GM12878 (cell line): ENCODE data around the gene MORC4. TPM values are rescaled to one million over a fixed set of nuclear protein-coding genes. Genes with fewer than 3 reads are reported as not detected.

Experiments
- ATAC-seq: fragments of 200-7000 bp; cut with Tn5 transposase; 3 replicates; pipeline ENCODE4 v1.9.1; 2020; ENCODE audit warnings: mild to moderate bottlenecking, moderate library complexity
- BruUV-seq: library from RNA; stranded (reverse); fragments of 400-500 nt; replicated peaks from 2 replicates; lab custom pipeline; 2021; lab: Mats Ljungman, UMichigan
- CTCF ChIA-PET: fragments of 300-600 bp; sonication (Branson Sonifier 250); formaldehyde crosslinking; extraction: SDS; loops from one replicate; lab custom pipeline; 2021; ENCODE audit warnings: inconsistent platforms; lab: Yijun Ruan, JAX
- POLR2A ChIA-PET: fragments of 350-600 bp; formaldehyde crosslinking; extraction: SDS; loops from one replicate; lab custom pipeline; 2021; ENCODE audit warnings: inconsistent platforms; lab: Charles Lee
- RAD21 ChIA-PET: fragments of 300-600 bp; sonication (Branson Sonifier 250); formaldehyde crosslinking; loops from one replicate; lab custom pipeline; 2023; ENCODE audit warnings: antibody characterized with exemption; ENCODE audit not compliant: unreplicated experiment; lab: Charles Lee
- SMC1A ChIA-PET: fragments of 300-600 bp; sonication (Branson Sonifier 250); formaldehyde crosslinking; loops from one replicate; lab custom pipeline; 2023; ENCODE audit not compliant: unreplicated experiment, uncharacterized antibody; lab: Charles Lee
- DNase-seq: peaks from one replicate; pipeline ENCODE4 v3.0.0-alpha.2; 2011; ENCODE audit warnings: low read depth, low spot score
- FAIRE-seq: peaks from 3 replicates; lab custom pipeline; 2011; peaks lifted over from hg19 to GRCh38; lab: Jason Lieb, UNC
- H2AFZ ChIP-seq: 2 replicates; pipeline ENCODE4 v1.6.0; 2011; ENCODE audit warnings: low read depth, low read length, control low read depth; ENCODE audit not compliant: control insufficient read depth
- H3K27ac ChIP-seq: 2 replicates; pipeline ENCODE4 v1.5.1; 2011; ENCODE audit warnings: control low read depth; ENCODE audit not compliant: control insufficient read depth, insufficient read depth
- H3K27me3 ChIP-seq, 2 experiments: replicated peaks in 1 of 2; 2 replicates each; pipeline versions ENCODE4 v1.6.0 to v1.6.1; 2011; ENCODE audit warnings: low read length in 1 of 2; ENCODE audit not compliant: control insufficient read depth in 2 of 2, insufficient read depth in 2 of 2
- H3K36me3 ChIP-seq, 2 experiments: 2 replicates each; pipeline ENCODE4 v1.5.1; 2011; ENCODE audit warnings: low read length in 1 of 2; ENCODE audit not compliant: control insufficient read depth in 2 of 2, insufficient read depth in 2 of 2
- H3K4me1 ChIP-seq: 2 replicates; pipeline ENCODE4 v1.6.1; 2011; ENCODE audit warnings: mild to moderate bottlenecking, low read length, moderate library complexity, mixed read lengths; ENCODE audit not compliant: control insufficient read depth, insufficient read depth
- H3K4me2 ChIP-seq: 2 replicates; pipeline ENCODE4 v1.6.0; 2011; ENCODE audit warnings: control low read depth; ENCODE audit not compliant: control insufficient read depth, insufficient read depth
- H3K4me3 ChIP-seq: fragments of 200-600 bp; sonication (generic); 2 replicates; pipeline ENCODE4 v1.5.1; 2016
- H3K79me2 ChIP-seq: 2 replicates; pipeline ENCODE4 v1.6.0; 2011; ENCODE audit warnings: low read length; ENCODE audit not compliant: control insufficient read depth, insufficient read depth
- H3K9ac ChIP-seq: 2 replicates; pipeline ENCODE4 v1.8.0; 2011; ENCODE audit warnings: low read length, control low read depth, mixed read lengths; ENCODE audit not compliant: control insufficient read depth, insufficient read depth
- H3K9me3 ChIP-seq: replicated peaks from 3 replicates; pipeline ENCODE4 v1.5.1; 2011; ENCODE audit warnings: mild to moderate bottlenecking, low read length; ENCODE audit not compliant: control insufficient read depth, insufficient read depth
- H4K20me1 ChIP-seq: 2 replicates; pipeline ENCODE4 v1.6.0; 2011; ENCODE audit not compliant: control insufficient read depth, insufficient read depth
- BMI1 ChIP-seq: fragments of 450-650 bp; IDR thresholded peaks from 2 replicates; pipeline ENCODE4 v1.6.1; 2016; ENCODE audit warnings: mild to moderate bottlenecking, moderate library complexity, borderline replicate concordance
- CHD2 ChIP-seq: IDR thresholded peaks from 2 replicates; pipeline ENCODE4 v1.6.1; 2011; ENCODE audit warnings: low read depth, low read length, improper control_type of control experiment, borderline replicate concordance
- ETV6 ChIP-seq, 2 experiments: fragments of 450-650 bp in 1 of 2; IDR thresholded peaks in 1 of 2; conservative IDR thresholded peaks in 1 of 2; 2 replicates each; pipeline ENCODE4 v1.6.1; 2014; ENCODE audit warnings: antibody characterized with exemption in 1 of 2, borderline replicate concordance in 1 of 2, low read depth in 1 of 2, mild to moderate bottlenecking in 1 of 2, moderate library complexity in 1 of 2
- HDAC6 ChIP-seq: fragments of 200-600 bp; sonication (generic); IDR thresholded peaks from one replicate; pipeline ENCODE4 v1.8.0; 2017; ENCODE audit warnings: antibody characterized with exemption; ENCODE audit not compliant: unreplicated experiment
- HDGF ChIP-seq: fragments of 450-650 bp; IDR thresholded peaks from 2 replicates; pipeline ENCODE4 v1.6.1; 2016; ENCODE audit warnings: antibody characterized with exemption
- KLF5 ChIP-seq: fragments of 450-650 bp; IDR thresholded peaks from 2 replicates; pipeline ENCODE4 v1.6.1; 2014; ENCODE audit warnings: mild to moderate bottlenecking; ENCODE audit not compliant: partially characterized antibody
- MEF2B ChIP-seq: fragments of 450-650 bp; IDR thresholded peaks from 2 replicates; pipeline ENCODE4 v1.6.1; 2018; ENCODE audit warnings: mild to moderate bottlenecking, moderate library complexity; ENCODE audit not compliant: partially characterized antibody, poor library complexity, severe bottlenecking
- MTA2 ChIP-seq: fragments of 450-650 bp; IDR thresholded peaks from 2 replicates; pipeline ENCODE4 v1.6.1; 2016; ENCODE audit warnings: low read depth, mild to moderate bottlenecking, moderate library complexity
- MTA3 ChIP-seq: IDR thresholded peaks from 2 replicates; pipeline ENCODE4 v1.6.1; 2012; ENCODE audit warnings: low read length, inconsistent platforms, borderline replicate concordance
- NFYB ChIP-seq: IDR thresholded peaks from 2 replicates; pipeline ENCODE4 v1.6.1; 2011; ENCODE audit warnings: low read depth, mild to moderate bottlenecking, low read length, improper control_type of control experiment, moderate library complexity; ENCODE audit not compliant: insufficient read depth
- SMC3 ChIP-seq: IDR thresholded peaks from 2 replicates; pipeline ENCODE4 v1.6.1; 2011; ENCODE audit warnings: low read length, improper control_type of control experiment, borderline replicate concordance
- SREBF1 ChIP-seq: IDR thresholded peaks from 2 replicates; pipeline ENCODE4 v1.6.1; 2012; ENCODE audit warnings: mild to moderate bottlenecking, low read length
- ZNF622 ChIP-seq: fragments of 450-650 bp; IDR thresholded peaks from 2 replicates; pipeline ENCODE4 v1.6.1; 2017; ENCODE audit warnings: mild to moderate bottlenecking, inconsistent platforms
- WGBS: methylation state at CpG from one replicate; pipeline ENCODE4 v1.1.6; 2016; ENCODE audit warnings: low lambda C conversion rate; ENCODE audit not compliant: insufficient replicate concordance, insufficient coverage; ENCODE audit errors: missing lambda C conversion rate; 5-methylcytosine and 5-hydroxymethylcytosine counted together
- in situ Hi-C: fragments of 300-500 bp; cut with MboI; formaldehyde crosslinking; loops from 9 replicates; pipeline ENCODE4 v1.14.3; 2018; ENCODE audit warnings: mixed read lengths
- intact Hi-C: fragments of 100-400 bp; cut with micrococcal nuclease; formaldehyde crosslinking; loops from one replicate; pipeline ENCODE4 v1.14.2; 2022; ENCODE audit not compliant: unreplicated experiment
- polyA plus RNA-seq, 11 experiments: library from polyadenylated mRNA; depleted of rRNA in 4 of 11; unstranded in 6 of 11; stranded (reverse) in 5 of 11; fragments of >200 nt; fragmentation: Nextera tagmentation in 4 of 11; fragmentation: Illumina TruSeq in 1 of 11; extraction: Ambion mirVana in 4 of 11; extraction: Trizol in 1 of 11; gene quantifications; 1 replicate in 1 of 11; 2 replicates in 10 of 11; pipeline versions ENCODE4 v1.2.1 to v1.2.3, GENCODE V29; 2011 to 2016; ENCODE audit warnings: inconsistent platforms in 2 of 11, missing spikeins in 2 of 11, low read depth in 1 of 11
- total RNA-seq, 4 experiments: library from RNA; depleted of rRNA in 3 of 4; stranded (reverse); fragments of >200 nt in 3 of 4; fragmentation: Illumina TruSeq in 1 of 4; extraction: Trizol in 1 of 4; gene quantifications; 2 replicates each; pipeline versions ENCODE4 v1.2.1 to v1.2.3, GENCODE V29; 2013 to 2021
- TF ChIP-seq, protein P1 (sequence below): fragments of 150-350 bp; IDR thresholded peaks from 2 replicates; pipeline ENCODE4 v1.6.1; 2014; ENCODE audit warnings: mild to moderate bottlenecking, low read depth, low read length
- TF ChIP-seq, protein P2 (sequence below): fragments of 450-650 bp; IDR thresholded peaks from 2 replicates; pipeline ENCODE4 v1.6.1; 2017; ENCODE audit warnings: borderline replicate concordance

The MORC4 gene
- total and polyA plus RNA-seq, 10 of the 15 experiments (the other 5 are each of a cell fraction or from before 2014, with no cell fraction given) = 0.03 to 0.65 (median 0.26) TPM

DNA sequence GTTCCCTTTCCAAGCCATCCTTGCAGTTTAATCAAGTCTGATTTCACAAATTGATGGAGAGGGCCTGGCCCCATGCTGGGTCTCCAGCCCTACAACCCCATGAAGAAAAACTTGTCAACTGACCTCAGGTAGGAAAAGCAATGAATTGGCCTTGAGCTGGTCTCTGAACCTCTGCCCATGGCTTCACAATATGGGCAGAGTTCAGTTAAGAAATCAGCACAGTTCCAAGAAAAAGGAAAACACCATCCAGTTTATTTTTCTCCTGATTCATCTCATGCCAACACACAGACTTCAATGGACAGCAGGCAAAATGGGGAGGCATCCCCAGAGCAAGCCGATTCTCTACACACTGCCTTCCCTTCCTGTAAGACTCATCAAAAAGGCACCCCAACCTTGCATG, 100.2 kb downstream of the MORC4 start:
- SMC1A ChIA-PET = no interaction called here
- CTCF ChIA-PET = interaction anchor here (0.6 to 2.5 kb wide), 5 partner anchors 55 to 994 kb away, joined by 3 to 9 read pairs (median 3); no protein-coding TSS in a partner anchor
- intact Hi-C loops = loop anchor here (2.0 to 10.0 kb wide), 4 partner anchors 405 to 995 kb away; partner anchors contain the start of gene NCBP2L

DNA sequence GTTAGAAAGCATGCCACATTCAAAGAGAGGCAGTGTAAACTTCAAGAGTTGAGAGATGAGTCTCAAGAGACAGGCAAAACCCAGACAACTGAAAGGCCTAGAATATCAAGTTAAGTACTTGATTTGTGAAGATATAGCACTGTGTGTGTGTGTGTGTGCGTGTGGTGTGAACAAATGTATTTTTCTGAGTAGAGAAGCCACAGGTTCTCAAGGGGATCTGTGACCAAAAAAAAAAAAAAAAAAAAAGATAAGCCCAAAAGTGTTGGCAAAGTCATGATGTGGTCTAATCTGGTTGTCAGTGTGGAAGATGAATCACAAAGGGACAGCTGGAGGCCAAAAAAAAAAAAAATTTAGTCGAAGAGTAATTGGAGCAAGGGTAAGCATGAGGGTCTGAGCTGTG, 100.7 kb downstream of the MORC4 start:
- DNase-seq (no peak), ATAC-seq (no peak), FAIRE-seq (no peak)
- SMC1A ChIA-PET = interaction anchor here (0.8 to 2.2 kb wide), 4 partner anchors 22 to 878 kb away, joined by 3 to 5 read pairs (median 3); partner anchors contain the start of gene NCBP2L
- H3K9me3 ChIP-seq = no peaks in the 10 kb centered on the region
- BruUV-seq = no TSS peak
- H3K36me3 ChIP-seq = no peaks in the 10 kb centered on the region
- in situ Hi-C loops (no loop called here), intact Hi-C loops (loop anchor here (2.0 to 10.0 kb wide), 4 partner anchors 406 to 996 kb away; partner anchors contain the start of gene NCBP2L)
- H3K9ac ChIP-seq = no peak overlapping the region
- H3K27ac ChIP-seq = no peak overlapping the region
- H2AFZ ChIP-seq = no peak overlapping the region
- RAD21 ChIA-PET = interaction anchor here (1.0 to 2.3 kb wide), 3 partner anchors 16 to 61 kb away, joined by 3 to 10 read pairs (median 3); no protein-coding TSS in a partner anchor
- no peaks in the 10 kb centered on the region for H3K4me1 ChIP-seq
- CTCF ChIA-PET = interaction anchor here (0.6 to 2.5 kb wide), 19 partner anchors 10 to 997 kb away, joined by 3 to 15 read pairs (median 3); partner anchors contain the start of gene NCBP2L
- no peaks in the 10 kb centered on the region for H4K20me1 ChIP-seq
- H3K4me3 ChIP-seq = no peak overlapping the region
- POLR2A ChIA-PET = interaction anchor here (0.6 to 0.7 kb wide), 2 partner anchors 265 to 743 kb away, joined by 3 read pairs; no protein-coding TSS in a partner anchor
- no peak overlapping the region for H3K4me2 ChIP-seq
- no peaks in the 10 kb centered on the region for H3K79me2 ChIP-seq
- WGBS = 0% methylated on average over 1 of the region's 2 CpGs
- H3K27me3 ChIP-seq = no peaks in the 10 kb centered on the region
- TF ChIP-seq, protein P1, sequence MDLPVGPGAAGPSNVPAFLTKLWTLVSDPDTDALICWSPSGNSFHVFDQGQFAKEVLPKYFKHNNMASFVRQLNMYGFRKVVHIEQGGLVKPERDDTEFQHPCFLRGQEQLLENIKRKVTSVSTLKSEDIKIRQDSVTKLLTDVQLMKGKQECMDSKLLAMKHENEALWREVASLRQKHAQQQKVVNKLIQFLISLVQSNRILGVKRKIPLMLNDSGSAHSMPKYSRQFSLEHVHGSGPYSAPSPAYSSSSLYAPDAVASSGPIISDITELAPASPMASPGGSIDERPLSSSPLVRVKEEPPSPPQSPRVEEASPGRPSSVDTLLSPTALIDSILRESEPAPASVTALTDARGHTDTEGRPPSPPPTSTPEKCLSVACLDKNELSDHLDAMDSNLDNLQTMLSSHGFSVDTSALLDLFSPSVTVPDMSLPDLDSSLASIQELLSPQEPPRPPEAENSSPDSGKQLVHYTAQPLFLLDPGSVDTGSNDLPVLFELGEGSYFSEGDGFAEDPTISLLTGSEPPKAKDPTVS = no peak
- TF ChIP-seq HDGF = no peak
- TF ChIP-seq MTA2 = no peak
- no peak for TF ChIP-seq BMI1
- TF ChIP-seq SMC3 = no peak
- TF ChIP-seq SREBF1 = no peak
- no peak for TF ChIP-seq KLF5
- no peak for TF ChIP-seq MTA3
- no peak for TF ChIP-seq HDAC6
- no peak for TF ChIP-seq NFYB

More for the DNA sequence above, 100.2 kb downstream of the MORC4 start:
- in situ Hi-C loops = no loop called here
- Histone ChIP-seq H3K36me3 (no peaks in the 10 kb centered on the region), H3K9me3 (no peaks in the 10 kb centered on the region), H2AFZ (no peak overlapping the region), H3K4me3 (no peak overlapping the region), H3K9ac (no peak overlapping the region), H3K79me2 (no peaks in the 10 kb centered on the region), H4K20me1 (no peaks in the 10 kb centered on the region), H3K27me3 (no peaks in the 10 kb centered on the region), H3K4me2 (no peak overlapping the region), H3K4me1 (no peaks in the 10 kb centered on the region), H3K27ac (no peak overlapping the region)
- no peak for FAIRE-seq
- ChIA-PET RAD21 (no interaction called here), POLR2A (interaction anchor here (0.7 kb wide), 1 partner anchor 264 kb away, joined by 3 read pairs; no protein-coding TSS in a partner anchor)
- BruUV-seq = no TSS peak
- no peak for DNase-seq
- no peak for ATAC-seq
- 0% methylated on average over 1 of the region's 1 CpG for WGBS
- TF ChIP-seq MEF2B = no peak
- no peak for TF ChIP-seq ZNF622
- TF ChIP-seq, protein P2, sequence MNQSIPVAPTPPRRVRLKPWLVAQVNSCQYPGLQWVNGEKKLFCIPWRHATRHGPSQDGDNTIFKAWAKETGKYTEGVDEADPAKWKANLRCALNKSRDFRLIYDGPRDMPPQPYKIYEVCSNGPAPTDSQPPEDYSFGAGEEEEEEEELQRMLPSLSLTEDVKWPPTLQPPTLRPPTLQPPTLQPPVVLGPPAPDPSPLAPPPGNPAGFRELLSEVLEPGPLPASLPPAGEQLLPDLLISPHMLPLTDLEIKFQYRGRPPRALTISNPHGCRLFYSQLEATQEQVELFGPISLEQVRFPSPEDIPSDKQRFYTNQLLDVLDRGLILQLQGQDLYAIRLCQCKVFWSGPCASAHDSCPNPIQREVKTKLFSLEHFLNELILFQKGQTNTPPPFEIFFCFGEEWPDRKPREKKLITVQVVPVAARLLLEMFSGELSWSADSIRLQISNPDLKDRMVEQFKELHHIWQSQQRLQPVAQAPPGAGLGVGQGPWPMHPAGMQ = no peak
- no peak for TF ChIP-seq ETV6 (conservative IDR thresholded peaks at IDR 0.05 in 1 of 2, IDR thresholded peaks at IDR 0.05 in 1 of 2; ENCODE audit: borderline replicate concordance in 1 of 2, low read depth in 1 of 2)
- TF ChIP-seq CHD2 = no peak
